Prostate gland (tissue), 2 donors: ENCODE results near the gene ACTL7B.

Experiments used
- POLR2A ChIP-seq: fragments of 450-650 bp; IDR thresholded peaks from one replicate; pipeline ENCODE4 v1.6.1; 2016; ENCODE audit warnings: antibody characterized with exemption, mild to moderate bottlenecking
- TF ChIP-seq, protein P1 (sequence below), 4 experiments: fragments of 200-600 bp in 2 of 4; fragments of 450-650 bp in 2 of 4; sonication (generic) in 2 of 4; IDR thresholded peaks; 1 replicate in 3 of 4; 2 replicates in 1 of 4; pipeline ENCODE4 v1.5.1; 2016 to 2019; ENCODE audit warnings: antibody characterized with exemption in 4 of 4, mild to moderate bottlenecking in 2 of 4, moderate library complexity in 2 of 4

DNA sequence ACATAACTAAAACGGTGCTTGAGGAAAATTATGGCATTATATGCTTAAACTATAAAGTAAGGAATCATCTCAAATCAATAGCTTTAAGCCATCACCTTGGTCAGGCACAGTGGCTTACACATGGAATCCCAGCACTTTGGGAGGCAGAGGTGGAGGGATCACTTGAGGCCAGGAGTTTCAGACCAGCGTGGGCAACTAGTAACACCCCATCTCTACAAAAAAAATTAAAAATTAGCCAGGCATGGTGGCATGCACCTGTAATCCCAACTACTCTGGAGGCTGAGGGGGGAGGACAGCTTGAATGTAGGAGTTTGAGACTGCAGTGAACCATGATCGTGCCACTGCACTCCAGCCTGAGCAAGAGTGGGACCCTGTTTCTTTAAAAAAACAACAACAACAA lies 28.9 kb upstream of the ACTL7B start:
- TF ChIP-seq, protein P1, sequence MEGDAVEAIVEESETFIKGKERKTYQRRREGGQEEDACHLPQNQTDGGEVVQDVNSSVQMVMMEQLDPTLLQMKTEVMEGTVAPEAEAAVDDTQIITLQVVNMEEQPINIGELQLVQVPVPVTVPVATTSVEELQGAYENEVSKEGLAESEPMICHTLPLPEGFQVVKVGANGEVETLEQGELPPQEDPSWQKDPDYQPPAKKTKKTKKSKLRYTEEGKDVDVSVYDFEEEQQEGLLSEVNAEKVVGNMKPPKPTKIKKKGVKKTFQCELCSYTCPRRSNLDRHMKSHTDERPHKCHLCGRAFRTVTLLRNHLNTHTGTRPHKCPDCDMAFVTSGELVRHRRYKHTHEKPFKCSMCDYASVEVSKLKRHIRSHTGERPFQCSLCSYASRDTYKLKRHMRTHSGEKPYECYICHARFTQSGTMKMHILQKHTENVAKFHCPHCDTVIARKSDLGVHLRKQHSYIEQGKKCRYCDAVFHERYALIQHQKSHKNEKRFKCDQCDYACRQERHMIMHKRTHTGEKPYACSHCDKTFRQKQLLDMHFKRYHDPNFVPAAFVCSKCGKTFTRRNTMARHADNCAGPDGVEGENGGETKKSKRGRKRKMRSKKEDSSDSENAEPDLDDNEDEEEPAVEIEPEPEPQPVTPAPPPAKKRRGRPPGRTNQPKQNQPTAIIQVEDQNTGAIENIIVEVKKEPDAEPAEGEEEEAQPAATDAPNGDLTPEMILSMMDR (IDR thresholded peaks at IDR 0.05): no peak
- no peak for TF ChIP-seq POLR2A
